Measurements from ENCODE around the gene FRMD5.
A peak's percentile ranks its signal among the peaks of the same experiment; 100 is the strongest.
"Not testable (repeated sequence)": the region's sequence is repeated elsewhere in the genome, so short reads cannot be mapped to it uniquely, and the experiment has no call there.

The FRMD5 gene

DNA sequence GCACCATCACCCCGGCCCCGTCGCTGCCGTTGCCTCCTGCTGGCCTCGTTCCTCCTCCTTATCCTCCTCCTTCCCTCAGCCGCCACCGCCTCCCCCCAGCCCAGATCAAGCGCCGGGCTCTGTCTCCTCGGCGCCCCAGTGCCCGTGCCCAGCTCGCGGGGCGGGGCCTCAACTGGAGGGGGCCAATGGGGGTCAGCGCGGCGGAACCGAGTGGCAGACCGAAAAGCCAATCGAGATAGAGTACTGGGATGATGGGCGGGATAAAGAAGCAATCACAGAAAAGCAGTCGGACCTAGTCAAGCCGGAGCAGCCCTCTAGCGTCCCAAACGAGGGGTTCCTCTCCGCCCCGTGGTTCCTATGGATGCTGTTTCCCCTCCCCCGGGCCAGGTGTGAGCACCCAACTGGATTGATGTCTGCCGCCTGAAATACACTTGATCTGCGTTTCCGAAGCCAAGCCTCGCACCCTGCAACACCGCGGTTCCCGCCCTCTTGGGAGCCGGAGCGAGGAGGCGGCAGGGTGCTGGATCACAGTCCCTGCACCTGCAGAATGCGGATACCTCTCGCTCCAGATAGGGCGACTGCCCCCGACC lies at the start of gene FRMD5:
Gene FRMD5, minus strand, starts transcription at position 121 of the 590 bp plus-strand sequence.
- H3K9me3 ChIP-seq: no peaks in the 10 kb centered on the region
- H3K9ac ChIP-seq: 0 out of 2 replicates have a peak within 1 kb of the TSS, but pooled peaks have one; percentile 50
- peaks cover 27% of the 10 kb centered on the region for H3K27me3 ChIP-seq
- H3K36me3 ChIP-seq: no peaks in the 10 kb centered on the region
- H4K20me1 ChIP-seq: no peaks in the 10 kb centered on the region
- TF ChIP-seq Cebpa-rat (IDR thresholded peaks at IDR 0.05): no peak
- peak within 1 kb of the TSS; percentile 70 for H3K4me3 ChIP-seq
- H3K4me1 ChIP-seq: peaks cover 5% of the 10 kb centered on the region; the same call in 1 of the 2 replicates
- peak within 1 kb of the TSS; percentile 94 for H3K4me2 ChIP-seq
- H3K27ac ChIP-seq: no peak within 1 kb of the TSS

DNA sequence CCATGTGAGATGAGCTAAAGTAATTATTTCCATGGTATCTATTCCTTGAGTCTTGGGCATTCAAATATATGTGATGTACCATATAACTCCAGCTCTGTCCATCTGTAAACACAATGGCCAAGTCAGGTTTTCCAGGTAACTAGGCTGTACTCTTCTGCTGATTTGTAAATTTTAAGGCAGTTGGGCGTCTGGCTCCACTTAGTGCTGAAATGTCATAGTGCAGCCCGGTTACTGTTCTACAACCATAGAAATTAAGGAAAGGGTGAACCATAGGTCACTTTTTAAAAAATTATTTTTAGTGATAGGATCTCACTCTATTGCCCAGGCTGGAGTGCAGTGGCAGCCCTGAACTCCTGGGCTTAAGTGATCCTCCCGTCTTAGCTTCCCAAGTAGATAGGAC lies 48.8 kb upstream of the FRMD5 start:
- Histone ChIP-seq H3K27me3 (no peaks in the 10 kb centered on the region), H3K4me2 (no peak overlapping the region), H3K36me3 (no peaks in the 10 kb centered on the region), H3K9me3 (no peaks in the 10 kb centered on the region), H3K4me1 (no peaks in the 10 kb centered on the region), H3K4me3 (no peak overlapping the region), H3K9ac (no peak overlapping the region), H4K20me1 (no peaks in the 10 kb centered on the region), H3K27ac (no peak overlapping the region)
- TF ChIP-seq Cebpa-rat (IDR thresholded peaks at IDR 0.05): no peak

DNA sequence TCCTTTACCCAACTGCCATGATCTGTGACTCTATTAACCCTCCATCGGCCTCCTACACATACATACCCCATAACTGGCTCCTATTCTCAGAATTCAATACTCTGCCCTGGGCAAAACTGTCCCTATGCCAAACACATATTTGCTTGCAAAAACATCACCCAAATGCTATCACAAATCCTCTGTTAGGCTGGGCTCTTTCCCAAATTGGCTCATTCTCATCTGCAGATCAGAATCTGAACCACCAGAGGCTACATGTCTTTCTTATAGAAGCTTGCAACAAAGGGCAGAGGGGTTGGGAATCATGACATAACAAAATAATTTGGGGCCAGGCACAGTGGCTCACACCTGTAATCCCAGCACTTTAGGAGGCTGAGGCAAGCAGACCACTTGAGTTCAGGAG lies 48.1 kb upstream of the FRMD5 start:
- H4K20me1 ChIP-seq: no peaks in the 10 kb centered on the region
- no peaks in the 10 kb centered on the region for H3K9me3 ChIP-seq
- TF ChIP-seq Cebpa-rat (IDR thresholded peaks at IDR 0.05): no peak
- no peak overlapping the region for H3K27ac ChIP-seq
- no peak overlapping the region for H3K4me2 ChIP-seq
- H3K36me3 ChIP-seq: no peaks in the 10 kb centered on the region
- no peak overlapping the region for H3K9ac ChIP-seq
- no peaks in the 10 kb centered on the region for H3K27me3 ChIP-seq
- no peaks in the 10 kb centered on the region for H3K4me1 ChIP-seq
- H3K4me3 ChIP-seq: no peak overlapping the region

DNA sequence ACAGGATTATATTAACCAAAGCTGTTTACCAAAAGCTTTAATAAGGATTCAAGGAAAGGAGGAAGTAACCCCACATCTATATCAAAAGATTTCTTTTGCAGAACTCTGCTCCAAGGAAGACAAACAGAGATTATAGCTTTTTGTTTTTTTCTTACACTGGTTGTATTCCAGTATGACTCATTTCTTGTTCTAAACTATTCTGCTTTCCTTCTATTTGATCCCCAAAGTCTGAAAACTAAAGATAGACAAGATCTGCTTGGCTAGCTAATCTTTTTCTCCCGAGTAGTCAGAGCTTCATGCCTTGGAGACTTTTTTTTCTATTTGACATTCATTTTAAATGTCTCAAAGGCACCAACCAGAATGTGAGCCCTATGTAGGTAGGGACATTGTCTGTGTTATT lies 36.8 kb upstream of the FRMD5 start:
- Histone ChIP-seq H3K27ac (no peak overlapping the region), H3K4me1 (no peaks in the 10 kb centered on the region), H3K27me3 (no peaks in the 10 kb centered on the region), H4K20me1 (no peaks in the 10 kb centered on the region), H3K4me2 (no peak overlapping the region), H3K9me3 (no peaks in the 10 kb centered on the region), H3K4me3 (no peak overlapping the region), H3K36me3 (no peaks in the 10 kb centered on the region), H3K9ac (no peak overlapping the region)
- no peak for TF ChIP-seq Cebpa-rat (IDR thresholded peaks at IDR 0.05)

DNA sequence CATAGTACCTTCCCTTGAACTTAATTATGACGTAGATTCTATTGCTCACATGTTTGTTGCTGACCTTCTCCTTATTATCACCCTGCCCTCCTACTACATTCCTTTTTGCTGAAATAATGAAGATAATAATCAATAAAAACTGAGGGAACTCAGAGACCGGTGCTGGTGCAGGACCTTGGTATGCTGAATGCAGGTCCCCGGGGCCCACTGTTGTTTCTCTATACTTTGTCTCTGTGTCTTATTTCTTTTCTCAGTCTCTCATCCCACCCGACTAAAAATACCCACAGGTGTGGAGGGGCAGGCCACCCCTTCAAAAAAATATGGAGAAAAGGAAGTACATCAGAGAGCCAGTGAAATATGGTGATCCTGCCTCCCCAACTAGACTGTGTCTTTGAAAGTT lies 34.2 kb upstream of the FRMD5 start:
- not testable (repeated sequence) for H3K4me1 ChIP-seq, H3K36me3 ChIP-seq, H3K9ac ChIP-seq, H3K27ac ChIP-seq, H3K4me3 ChIP-seq, H3K27me3 ChIP-seq, H3K4me2 ChIP-seq, H3K9me3 ChIP-seq, H4K20me1 ChIP-seq

DNA sequence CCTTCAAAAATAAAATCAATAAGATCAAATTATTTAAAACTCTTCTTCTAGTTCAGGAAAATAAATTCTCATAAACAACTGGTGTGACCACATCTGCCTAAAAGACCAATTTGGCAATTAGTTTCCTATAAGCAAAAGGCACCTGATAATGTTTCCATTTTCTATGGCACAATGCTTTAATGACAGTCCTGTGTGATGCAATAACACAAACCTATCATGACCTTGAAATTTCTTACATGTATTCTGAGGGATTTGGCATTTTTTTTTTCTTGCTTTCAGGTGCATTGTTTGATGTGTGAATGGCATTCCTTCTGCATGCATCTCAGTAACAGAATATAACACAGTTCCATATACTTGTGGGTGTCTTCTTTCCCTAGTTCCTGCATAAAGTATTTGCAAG lies 32.5 kb upstream of the FRMD5 start:
- 0 out of 2 replicates have a peak, but pooled peaks cover 3% of the 10 kb centered on the region for H3K9me3 ChIP-seq
- no peak for TF ChIP-seq Cebpa-rat (IDR thresholded peaks at IDR 0.05)

DNA sequence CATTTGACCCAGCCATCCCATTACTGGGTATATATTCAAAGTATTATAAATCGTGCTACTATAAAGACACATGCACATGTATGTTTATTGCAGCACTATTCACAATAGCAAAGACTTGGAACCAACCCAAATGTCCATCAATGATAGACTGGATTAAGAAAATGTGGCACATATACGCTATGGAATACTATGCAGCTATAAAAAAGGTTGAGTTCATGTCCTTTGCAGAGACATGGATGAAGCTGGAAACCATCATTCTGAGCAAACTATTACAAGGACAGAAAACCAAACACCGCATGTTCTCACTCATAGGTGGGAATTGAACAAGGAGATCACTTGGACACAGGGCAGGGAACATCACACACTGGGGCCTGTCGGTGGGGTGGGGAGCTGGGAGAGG lies 31.9 kb upstream of the FRMD5 start:
- not testable (repeated sequence) for H3K27me3 ChIP-seq, H3K27ac ChIP-seq, H3K4me3 ChIP-seq, H3K4me2 ChIP-seq, H3K9me3 ChIP-seq, H3K9ac ChIP-seq, H3K36me3 ChIP-seq, H4K20me1 ChIP-seq, H3K4me1 ChIP-seq

More for the DNA sequence above, 32.5 kb upstream of the FRMD5 start:
- H3K4me3 ChIP-seq: no peak overlapping the region
- no peaks in the 10 kb centered on the region for H3K27me3 ChIP-seq
- H3K36me3 ChIP-seq: no peaks in the 10 kb centered on the region
- H3K27ac ChIP-seq: no peak overlapping the region
- no peaks in the 10 kb centered on the region for H4K20me1 ChIP-seq
- no peak overlapping the region for H3K4me2 ChIP-seq
- H3K4me1 ChIP-seq: no peaks in the 10 kb centered on the region
- no peak overlapping the region for H3K9ac ChIP-seq

DNA sequence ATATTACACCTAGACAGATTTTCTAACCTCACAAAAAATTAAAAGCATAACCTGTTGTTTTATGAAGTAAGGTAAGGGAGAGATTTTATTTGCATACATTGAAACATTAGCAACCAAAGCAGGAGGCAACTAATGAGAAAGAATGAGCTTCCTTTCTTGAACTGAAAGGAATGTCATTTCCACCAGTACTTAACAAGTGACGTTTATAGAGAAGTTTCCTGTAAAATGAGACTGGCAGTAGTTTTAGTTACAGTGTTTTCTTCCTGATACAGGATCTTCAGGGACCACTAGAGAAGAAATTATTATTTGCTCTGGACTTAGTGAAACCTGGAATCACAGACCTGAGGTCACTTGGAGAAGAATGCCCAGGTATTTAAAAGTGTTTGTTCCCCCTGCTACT lies 27.4 kb upstream of the FRMD5 start:
- Histone ChIP-seq H3K4me3 (no peak overlapping the region), H3K9ac (no peak overlapping the region), H3K9me3 (0 out of 2 replicates have a peak, but pooled peaks cover 3% of the 10 kb centered on the region), H3K4me1 (no peaks in the 10 kb centered on the region), H4K20me1 (no peaks in the 10 kb centered on the region), H3K27me3 (no peaks in the 10 kb centered on the region), H3K27ac (no peak overlapping the region), H3K36me3 (no peaks in the 10 kb centered on the region), H3K4me2 (no peak overlapping the region)
- TF ChIP-seq Cebpa-rat (IDR thresholded peaks at IDR 0.05): no peak

DNA sequence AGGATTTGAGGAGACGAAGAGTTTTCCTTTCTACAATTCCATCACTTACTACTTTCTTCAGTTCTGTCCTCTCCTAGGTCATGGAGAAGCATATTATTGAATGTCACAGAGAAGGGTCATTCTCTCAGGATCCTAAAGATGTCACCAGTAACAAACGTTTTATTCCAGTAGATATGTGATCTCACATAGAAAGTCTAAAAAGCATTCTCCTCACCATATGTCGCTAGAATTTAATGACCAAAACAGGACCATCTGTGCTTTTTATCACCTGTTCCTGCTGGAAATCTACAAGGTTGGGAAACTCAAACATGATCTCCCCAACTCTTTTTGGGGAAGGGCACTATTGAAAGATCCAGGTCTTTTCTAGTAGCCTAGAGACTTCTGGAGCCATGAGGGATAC lies 24.0 kb upstream of the FRMD5 start:
- Histone ChIP-seq H3K36me3 (no peaks in the 10 kb centered on the region), H4K20me1 (no peaks in the 10 kb centered on the region), H3K4me3 (no peak overlapping the region), H3K27ac (no peak overlapping the region), H3K4me2 (no peak overlapping the region), H3K9ac (no peak overlapping the region), H3K27me3 (no peaks in the 10 kb centered on the region), H3K4me1 (peaks cover 15% of the 10 kb centered on the region), H3K9me3 (no peaks in the 10 kb centered on the region)
- TF ChIP-seq Cebpa-rat (IDR thresholded peaks at IDR 0.05): no peak

DNA sequence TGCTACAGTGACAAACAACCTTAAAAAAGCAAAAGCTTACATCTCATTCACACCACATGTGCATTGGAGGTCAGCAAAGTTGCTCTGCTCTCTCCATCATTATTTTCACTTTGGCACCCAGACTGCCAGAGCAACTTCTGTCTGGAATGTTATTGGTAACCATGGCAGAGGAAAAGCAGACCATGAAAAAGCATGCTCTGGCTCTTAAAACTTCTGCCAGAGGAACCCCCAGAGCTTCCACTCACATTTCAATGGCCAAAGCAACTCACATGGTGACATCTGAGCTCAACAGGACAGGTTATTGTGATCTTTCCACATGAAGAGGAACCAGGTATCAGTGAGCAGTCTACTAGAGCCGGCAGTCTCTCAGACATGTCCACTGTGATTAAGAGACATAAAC lies 21.9 kb upstream of the FRMD5 start:
- Histone ChIP-seq H3K9me3 (no peaks in the 10 kb centered on the region), H3K27ac (no peak overlapping the region), H3K4me1 (peaks cover 15% of the 10 kb centered on the region), H3K27me3 (no peaks in the 10 kb centered on the region), H4K20me1 (no peaks in the 10 kb centered on the region), H3K4me2 (no peak overlapping the region), H3K4me3 (no peak overlapping the region), H3K9ac (no peak overlapping the region), H3K36me3 (no peaks in the 10 kb centered on the region)
- TF ChIP-seq Cebpa-rat (IDR thresholded peaks at IDR 0.05): no peak

DNA sequence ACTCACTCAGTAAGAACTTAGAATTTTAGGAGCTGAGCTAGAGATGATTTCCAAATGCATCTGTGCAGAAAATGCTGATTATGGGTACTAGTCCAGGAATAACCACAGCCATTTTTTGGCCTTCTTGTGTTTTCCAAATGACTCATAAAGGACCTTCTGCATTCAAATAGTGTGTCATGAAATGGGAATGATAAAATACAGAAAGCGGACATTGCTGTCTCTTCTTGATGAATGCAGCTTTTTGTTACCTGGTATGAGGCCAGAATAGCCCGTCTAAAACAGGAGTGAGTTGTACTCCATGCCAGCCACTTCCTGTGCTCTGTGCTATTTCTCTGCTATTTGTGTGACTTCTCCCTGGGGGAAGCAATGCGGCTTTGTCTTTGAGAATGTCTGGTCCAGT lies 20.5 kb upstream of the FRMD5 start:
- no peaks in the 10 kb centered on the region for H4K20me1 ChIP-seq
- H3K27me3 ChIP-seq: no peaks in the 10 kb centered on the region
- H3K9me3 ChIP-seq: no peaks in the 10 kb centered on the region
- peaks cover 15% of the 10 kb centered on the region for H3K4me1 ChIP-seq
- no peak for TF ChIP-seq Cebpa-rat (IDR thresholded peaks at IDR 0.05)
- no peak overlapping the region for H3K9ac ChIP-seq
- peak overlapping the region; percentile 71 for H3K4me2 ChIP-seq
- H3K4me3 ChIP-seq: no peak overlapping the region
- no peaks in the 10 kb centered on the region for H3K36me3 ChIP-seq
- H3K27ac ChIP-seq: no peak overlapping the region

All from BLaER1 (cell line).